GM19324 (cell line): ENCODE results near the gene SLC6A6.
"Not testable (repeated sequence)": the region's sequence is repeated elsewhere in the genome, so short reads cannot be mapped to it uniquely, and the experiment has no call there.

ENCODE experiments used
- ATAC-seq: cut with Tn5 transposase; IDR thresholded peaks from one replicate; pipeline ENCODE4 v1.9.1; 2021; ENCODE audit warnings: mild to moderate bottlenecking, moderate library complexity; ENCODE audit not compliant: unreplicated experiment, low FRiP score

Gene SLC6A6

DNA sequence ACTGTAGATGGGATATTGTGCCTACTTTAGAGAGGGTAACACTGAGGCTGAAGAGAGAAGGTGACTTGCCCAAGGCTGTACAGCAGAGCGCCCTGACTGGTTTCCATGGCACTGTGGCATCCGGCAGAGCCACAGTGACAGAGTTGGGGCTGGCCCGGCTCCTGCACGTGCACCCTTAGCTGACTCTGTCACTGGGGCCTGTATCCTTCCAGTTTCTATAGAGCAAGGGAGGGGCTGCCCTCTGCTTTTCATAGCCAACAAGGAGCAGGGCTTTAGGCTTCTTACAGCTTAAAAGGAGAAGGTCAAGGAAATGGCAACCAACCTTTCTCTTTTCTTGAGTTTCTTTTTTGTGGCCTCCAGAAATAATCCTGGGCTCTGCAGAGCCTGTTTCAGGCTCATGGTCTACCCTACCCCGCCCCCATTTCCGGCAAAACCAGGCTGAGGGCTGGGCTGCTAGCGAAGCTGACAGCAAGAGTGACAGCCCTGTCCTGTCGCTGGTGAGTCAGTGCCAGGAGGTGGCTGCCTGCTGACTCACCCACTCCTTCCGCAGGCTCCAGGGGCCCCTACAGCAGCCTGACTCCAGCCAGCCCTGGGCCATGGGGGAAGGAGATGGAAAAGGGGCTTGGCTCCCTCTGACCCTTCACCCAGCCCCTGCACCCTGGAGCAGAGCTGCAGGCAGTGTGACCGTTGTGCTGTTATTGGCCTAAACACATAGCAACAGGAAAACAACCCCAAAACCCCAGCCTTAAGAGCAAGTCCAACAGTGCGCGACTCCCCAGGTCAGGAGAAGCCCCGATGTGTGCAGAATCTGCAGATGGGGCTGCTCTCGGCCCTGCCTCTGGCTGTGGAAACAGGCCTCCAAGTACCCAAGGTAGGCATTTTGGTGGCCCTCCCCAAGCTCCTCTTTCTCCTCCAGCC, 29.8 kb downstream of the SLC6A6 start:
- peak; percentile 92 for ATAC-seq

DNA sequence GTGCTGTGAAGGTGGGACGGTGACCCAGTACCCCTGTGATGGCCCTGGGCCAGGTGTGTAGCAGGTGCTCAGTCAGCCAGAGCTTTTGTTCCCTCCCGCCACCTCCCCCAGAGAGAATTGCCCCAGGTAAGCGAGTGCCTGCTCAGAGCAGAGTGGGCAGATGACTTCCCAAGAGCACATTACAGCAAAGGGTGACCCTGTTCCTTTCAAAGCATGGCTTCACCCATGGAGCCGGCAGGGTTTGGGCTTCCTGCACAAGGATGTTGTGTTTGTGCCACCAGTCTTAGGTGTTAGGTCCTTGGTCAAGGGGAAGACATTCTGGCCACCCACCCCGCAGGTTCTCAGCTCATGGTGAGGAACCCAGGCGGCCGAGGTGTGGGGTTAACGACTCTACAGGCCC, 30.7 kb downstream of the SLC6A6 start:
- ATAC-seq = no peak

DNA sequence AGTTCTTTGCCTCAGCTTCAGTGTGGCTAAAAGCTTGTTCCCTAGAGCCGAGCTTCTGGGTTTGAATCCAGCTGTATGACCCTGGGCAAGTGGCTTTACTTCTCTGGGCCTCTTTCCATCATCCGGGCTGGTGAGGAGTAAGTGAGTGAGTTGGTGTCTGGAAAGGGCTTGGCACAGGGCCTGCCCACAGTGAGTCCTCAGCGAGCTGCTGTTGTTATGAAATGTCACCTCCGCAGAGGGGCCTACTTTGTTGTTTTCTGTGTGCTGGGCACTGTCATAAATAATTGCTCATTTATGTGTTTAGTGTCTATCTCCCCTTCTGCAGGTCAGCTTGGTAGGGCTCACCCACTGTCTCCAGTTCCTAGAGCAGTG, 31.7 kb downstream of the SLC6A6 start:
- ATAC-seq = no peak

DNA sequence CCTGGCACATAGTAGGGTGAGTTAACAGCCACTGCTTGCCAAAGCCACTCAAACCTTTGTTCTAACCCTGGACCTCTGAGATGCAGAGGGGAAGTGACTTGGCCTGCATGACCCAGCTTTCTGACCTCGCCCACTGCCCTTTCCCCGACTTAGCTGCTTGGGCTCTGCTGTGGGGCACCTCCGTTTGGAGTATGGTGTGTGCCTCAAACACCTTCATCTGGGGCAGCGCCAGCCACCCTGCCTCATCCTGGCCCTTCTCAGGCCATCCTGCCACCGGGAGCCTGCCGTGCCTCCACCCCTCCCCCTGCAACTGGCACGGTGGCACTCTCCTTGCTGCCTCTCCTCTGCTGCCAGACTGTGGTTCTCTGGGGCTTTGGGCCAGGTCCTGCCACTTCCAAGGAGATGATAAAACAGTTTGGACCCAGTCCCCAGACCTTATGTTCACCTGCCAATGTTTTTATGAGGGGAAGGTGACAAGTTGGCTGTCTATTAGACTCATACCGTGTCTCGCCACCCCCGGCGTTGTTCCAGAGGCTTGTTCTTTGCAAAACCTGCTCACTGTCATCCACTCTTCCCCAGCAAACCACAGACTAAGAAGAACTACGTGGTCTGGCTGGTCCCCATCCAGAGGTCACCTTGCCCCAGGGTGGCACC, 32.2 kb downstream of the SLC6A6 start:
- ATAC-seq = no peak

DNA sequence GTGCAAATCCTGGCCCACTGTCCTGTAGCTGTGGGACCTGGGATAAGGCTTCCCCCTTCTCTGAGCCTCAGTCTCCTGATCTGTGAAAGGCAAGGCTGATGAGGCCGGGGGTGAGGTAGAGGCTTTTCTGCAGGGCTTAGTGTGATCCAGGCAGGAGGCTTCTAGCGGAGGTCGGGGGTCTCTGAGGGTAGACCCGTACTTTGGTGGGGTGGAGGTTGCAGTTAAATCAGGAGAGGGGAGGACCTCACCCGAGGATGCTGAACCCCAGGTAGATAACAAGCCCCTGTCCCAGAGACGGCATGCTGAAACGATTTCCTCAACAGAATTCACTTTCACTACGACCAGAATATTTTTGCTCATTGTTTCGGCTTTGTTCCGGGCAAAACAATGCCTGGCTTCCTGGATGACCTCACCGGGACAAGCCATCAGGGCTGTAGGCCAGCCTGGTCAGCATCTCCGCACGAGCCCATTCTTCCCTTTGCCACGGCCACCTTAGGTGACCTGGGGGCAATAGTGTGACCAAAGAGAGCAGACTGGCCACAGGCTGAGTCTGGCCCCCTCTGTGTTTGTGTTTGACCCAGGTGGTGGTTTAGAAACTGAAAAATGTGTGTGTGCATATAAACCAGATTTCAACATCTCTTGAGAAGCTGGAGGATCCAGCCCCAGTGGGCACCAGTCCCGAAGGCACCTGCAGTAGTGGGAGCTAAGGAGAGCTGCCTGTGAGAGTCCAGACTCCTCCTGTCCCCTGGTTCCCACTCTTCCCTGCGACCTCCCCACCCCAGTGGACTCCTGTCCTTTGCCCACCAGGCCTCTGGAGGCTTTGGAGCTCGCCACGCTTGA, 33.0 kb downstream of the SLC6A6 start:
- no peak for ATAC-seq

DNA sequence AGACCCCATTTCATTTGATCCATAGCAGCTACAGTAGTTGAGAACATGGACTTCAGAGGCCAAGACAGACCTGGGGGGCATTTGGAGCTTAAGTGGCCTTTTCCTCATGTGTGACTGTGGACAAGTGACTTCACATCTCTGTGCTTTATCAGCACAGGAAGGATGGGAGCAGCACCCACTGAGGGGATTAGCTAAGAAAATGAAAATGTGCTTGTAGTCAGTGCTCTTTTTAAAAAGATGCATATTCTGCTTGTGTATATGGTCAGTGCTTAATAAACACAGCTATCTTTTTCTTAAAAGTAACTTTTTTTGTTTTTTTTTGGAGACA, 34.5 kb downstream of the SLC6A6 start:
- ATAC-seq = no peak

DNA sequence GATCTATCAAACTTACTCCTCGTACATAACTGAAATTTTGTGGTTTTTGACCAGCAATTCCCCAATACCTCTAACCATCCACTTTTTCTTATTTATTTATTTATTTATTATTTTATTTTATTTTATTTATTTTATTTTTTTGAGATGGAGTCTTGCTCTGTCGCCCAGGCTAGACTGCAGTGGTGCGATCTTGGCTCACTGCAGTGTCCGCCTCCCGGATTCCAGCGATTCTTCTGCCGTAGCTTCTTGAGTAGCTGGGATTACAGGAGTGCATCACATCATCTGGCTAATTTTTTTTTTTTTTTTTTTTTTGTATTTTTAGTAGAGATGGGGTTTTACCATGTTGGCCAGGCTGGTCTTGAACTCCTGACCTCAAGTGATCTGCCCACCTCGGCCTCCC, 35.3 kb downstream of the SLC6A6 start:
- not testable (repeated sequence) for ATAC-seq

DNA sequence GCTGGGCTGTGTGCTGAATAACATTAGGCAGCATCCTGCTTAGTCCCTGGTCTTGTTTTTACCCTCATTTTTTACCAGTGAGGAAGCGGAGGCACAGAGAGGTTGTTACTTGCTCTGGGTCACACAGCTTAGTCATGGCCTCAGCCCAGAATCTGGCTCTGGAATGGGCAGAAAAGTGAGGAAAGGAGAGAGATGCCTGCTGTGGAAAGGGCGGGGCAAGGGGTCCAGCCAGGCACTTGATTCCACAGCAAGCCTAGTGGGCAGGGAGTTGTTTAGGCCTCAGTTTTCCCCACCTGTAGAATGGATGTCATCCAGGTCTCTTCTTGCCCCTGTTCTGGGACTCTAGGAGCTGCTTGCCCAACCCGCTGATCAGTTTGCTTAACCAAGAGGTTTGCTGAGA, 35.9 kb downstream of the SLC6A6 start:
- ATAC-seq = no peak

DNA sequence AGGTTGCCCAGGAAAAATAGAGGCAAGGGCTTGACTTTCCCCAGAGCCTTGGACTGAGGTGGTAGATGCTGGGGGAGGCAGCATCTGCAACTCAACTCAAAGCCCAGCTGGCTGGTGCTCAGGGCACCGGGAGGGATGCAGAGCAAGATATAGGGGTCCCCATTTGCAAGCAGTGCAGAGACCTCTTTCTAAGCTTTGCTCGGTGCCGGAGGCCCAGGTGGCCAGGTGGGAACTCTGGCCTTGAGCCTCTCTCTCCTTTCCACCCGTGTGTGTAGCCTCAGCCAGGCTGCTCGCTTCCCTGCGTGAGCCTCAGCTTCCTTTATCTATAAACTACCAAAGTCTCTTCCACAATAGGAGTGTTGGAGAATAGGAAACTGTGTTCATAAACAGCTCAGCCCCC, 36.5 kb downstream of the SLC6A6 start:
- ATAC-seq = no peak

DNA sequence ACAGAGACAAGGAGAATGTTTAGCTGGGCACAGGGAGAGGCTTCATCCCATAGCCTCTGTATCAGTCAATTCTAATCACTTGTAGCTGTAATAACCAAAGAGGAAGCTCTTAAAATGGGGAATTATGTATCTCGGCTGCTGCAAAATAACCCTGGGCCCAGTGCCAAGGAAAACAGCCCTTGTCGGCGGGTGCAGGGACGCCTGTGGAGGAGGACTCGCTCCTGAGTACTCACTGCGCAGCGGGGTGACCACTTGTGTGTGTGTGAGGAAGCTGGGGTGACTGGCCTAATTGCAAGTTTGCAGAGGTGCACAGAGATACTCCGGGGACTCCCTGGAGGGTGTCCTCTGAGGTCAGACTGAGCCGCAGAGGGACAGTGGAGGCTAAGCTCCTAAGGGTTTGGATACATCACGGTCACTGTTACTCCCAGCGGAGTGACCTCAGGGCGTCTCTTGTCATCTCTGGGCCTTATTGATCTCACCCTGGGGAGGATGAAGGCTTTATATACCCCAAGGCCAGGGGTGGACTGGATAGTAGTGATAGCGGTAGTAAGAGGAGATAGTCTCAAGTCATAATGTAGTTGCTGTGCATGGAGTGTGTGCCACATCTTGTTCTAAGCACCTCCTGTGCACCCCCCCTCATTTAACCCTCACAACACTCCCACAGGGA, 37.2 kb downstream of the SLC6A6 start:
- no peak for ATAC-seq

DNA sequence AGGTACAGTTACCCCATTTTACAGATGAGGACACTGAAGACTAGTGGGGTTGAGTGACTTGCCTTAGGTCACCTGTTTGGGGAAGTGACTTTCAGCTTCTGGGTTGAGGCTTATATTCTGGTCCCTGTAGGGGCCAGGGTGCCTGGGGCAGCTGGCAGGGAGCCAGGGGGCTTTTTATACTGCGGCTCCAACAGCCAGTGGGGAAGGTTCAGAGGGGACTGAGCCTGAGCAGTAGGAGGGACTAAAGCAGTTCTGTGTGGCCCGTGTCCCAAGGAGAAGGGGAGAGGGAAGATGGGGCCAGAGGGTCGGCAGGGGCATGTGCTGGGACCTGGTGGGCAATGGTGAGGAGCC, 37.7 kb downstream of the SLC6A6 start:
- no peak for ATAC-seq

DNA sequence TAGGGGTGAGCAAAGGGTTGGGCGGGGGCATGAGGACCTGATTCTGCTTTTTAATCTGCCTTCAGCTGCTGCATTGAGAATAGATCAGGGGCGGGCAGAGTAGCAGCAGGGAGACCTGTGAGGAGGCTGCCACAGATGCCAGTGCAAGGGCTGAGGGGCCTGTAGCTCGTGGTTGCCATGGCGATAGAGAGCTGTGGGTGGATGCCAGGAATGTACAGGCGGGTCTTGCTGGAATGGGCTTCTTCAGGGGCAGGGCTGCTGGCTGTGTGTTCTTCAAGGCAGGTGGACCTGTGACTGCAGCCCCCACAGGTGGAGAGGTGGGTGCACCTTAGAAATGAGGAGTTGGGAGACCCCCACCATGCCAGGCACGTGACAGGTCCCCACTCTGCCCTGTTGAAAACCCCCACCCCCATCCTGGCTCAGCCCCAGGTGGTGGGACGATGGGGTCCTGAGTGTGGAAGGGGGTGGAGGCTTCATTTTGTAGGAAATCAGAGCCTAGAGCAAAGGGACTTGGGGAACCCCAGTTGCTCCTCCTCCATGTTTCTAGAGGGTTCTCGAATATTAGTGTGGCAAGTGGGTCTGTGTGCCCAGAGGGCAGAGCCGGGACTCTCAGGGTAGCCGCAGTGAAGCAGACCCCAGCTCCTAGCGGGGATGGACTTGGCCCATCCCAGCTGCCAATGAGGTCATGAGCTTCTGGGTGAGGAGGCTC, 38.3 kb downstream of the SLC6A6 start:
- ATAC-seq = no peak

DNA sequence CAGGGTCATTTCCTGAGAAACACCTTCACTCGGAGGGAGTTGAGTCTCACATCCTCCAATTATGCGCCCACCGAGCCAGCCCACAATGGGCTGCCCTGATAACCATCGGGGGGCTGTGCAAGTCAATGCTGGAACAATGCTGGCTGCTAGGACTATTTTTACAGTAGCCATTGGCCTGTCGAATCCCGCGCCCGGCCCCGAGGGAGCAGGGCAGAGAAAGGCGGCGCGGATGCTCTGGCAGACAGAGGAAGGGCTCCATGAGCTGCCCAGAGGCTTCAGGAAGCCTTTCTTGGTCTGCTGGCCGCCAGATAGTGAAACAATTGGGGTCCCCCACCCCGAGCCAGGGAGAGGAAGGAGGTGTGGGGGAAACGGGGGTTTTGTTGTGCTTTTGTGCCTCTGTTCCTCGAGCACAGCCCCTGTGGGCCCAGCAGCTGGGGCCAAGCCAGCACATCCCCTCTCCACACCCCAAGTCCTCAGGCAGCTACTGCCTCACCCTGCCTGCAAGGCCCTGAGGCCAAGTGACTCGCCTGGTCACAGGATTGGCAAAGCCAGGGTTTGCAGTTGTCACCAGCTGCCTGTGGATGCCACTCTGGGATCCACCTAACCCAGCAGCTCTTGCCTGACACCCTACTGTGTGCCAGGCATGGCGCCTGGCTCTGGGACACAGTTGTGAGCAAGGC, 39.0 kb downstream of the SLC6A6 start:
- ATAC-seq = no peak

DNA sequence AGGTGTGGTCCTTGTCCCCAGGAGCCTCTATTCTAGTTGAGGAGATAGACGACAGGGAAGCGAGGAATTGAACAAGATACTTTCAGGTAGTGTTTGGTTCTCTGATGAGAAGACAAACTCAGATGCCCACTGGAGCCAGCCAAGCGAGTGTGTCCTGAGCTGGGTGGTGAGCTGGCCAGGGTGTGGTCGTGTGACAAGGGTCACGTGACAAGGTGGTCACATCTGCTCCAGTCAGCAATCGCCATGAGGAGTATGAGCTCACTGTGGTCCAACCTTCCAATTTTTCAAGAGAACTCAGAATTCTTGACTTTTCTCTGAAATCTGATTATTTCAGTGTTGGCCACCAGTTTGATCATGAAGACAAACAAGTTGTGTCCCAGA, 39.5 kb downstream of the SLC6A6 start:
- no peak for ATAC-seq

DNA sequence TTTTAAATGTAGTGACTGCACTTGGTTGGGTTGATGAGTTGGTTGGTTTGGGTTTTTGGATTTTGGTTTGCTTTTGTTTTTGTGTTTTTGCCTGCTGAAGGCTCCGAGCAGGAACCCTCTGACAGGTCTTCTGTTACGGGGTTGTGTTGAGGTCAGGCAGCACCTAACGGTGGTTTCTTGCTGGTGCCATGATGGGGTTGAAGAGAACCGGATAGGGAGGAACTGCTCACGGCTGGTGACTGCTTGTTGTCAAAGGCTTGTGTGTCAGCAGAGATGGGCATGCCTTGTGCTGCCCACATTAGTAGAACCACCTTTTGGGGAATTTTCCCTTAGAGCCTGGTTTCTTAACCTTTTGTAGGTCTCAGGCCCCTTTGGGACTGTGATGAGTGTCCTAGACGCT, 42.0 kb downstream of the SLC6A6 start:
- ATAC-seq = no peak

DNA sequence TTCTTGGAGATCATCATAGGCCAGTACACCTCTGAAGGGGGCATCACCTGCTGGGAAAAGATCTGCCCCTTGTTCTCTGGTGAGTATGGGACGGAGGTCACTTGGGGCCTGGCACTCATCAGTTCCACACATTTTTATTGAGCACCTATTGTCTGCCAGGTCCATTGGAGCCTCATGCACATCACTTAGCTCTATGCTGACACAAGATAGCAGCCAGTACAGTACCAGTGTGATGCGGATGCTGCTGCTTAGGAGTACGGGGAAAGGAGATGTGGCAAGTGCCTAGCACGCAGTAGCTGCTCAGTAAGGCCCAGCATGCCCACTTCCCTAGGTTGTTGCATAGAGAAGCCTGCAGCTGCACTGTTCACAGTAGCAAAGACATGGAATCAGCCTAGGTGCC, 43.4 kb downstream of the SLC6A6 start:
- no peak for ATAC-seq

DNA sequence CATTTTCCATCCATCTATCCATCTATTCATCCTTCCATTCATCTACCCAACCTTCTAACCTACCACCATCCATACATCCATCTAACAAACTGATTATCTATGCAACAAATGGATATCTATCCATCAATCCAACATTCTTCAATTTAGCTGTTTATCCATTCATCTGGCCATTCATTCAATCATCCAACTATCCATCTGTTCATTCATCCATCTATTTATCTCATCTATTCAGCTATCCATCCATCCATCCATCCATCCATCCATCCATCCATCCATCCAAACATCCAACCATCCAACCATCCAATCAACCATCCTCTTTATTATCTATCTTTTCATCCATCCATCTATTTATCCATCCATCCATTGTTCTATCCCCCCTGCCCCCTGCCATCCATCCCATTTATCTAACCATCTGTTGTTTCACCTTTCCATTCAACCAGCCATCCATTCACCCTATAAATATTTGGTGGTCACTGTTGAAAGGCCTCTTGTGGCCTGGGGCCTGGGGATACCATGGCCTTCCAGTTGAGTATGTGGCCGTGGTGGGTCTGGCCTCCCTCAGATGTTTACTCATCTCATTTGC, 44.7 kb downstream of the SLC6A6 start:
- no peak for ATAC-seq

DNA sequence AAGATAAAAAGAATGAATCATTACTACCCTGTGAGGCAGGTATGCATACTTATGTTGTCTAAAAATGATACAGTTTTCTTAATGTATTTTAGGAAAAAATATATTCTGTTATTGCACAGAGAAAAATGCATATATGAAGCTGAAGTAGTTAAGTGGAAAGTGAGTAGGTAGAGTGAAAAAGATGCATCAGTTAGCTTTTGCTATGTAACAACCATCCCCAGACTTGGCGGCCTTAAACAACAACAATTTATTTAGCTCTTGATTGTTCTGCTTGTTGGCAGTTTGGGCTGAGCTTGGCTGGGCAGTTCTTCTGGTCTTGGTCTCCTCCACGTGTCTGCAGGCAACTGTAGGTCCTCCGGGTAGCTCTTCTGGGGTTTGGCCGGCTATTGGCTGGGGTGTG, 45.7 kb downstream of the SLC6A6 start:
- ATAC-seq = no peak
